Choroid plexus epithelial cell (primary cell): ENCODE results near the gene FAM171A1.

Experiments used
- DNase-seq: peaks from one replicate; pipeline ENCODE4 v3.0.0-alpha.2; 2010; ENCODE audit warnings: low read depth
- H3K4me3 ChIP-seq: 2 replicates; pipeline ENCODE4 v1.5.1; 2011; ENCODE audit warnings: low read depth, mild to moderate bottlenecking, control low read depth, low read length, moderate library complexity
- TF ChIP-seq, protein P1 (sequence below): conservative IDR thresholded peaks from 2 replicates; pipeline ENCODE4 v1.5.1; 2011; ENCODE audit warnings: low read depth, mild to moderate bottlenecking, control low read depth, inconsistent platforms, low read length, moderate library complexity

FAM171A1 gene

DNA sequence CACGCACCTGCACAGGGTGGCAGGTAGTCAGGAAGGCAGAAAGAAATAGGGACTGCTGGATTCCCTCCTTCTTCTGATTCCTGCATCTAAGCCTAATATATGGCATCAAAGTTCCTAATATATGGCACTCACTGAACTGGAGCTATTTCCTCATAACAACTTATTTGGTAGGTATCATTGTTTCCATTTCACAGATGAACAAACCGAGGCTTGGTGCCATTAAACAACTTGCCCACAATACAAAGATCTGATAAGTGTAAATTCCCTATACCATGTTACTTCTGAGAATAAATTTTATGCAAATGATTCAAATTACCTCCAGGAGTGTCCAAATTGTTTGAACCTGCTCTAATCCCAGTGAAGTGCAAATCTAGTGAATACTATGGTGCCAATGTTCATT lies 2.1 kb upstream of the FAM171A1 start:
- no peak overlapping the region for H3K4me3 ChIP-seq
- TF ChIP-seq, protein P1, sequence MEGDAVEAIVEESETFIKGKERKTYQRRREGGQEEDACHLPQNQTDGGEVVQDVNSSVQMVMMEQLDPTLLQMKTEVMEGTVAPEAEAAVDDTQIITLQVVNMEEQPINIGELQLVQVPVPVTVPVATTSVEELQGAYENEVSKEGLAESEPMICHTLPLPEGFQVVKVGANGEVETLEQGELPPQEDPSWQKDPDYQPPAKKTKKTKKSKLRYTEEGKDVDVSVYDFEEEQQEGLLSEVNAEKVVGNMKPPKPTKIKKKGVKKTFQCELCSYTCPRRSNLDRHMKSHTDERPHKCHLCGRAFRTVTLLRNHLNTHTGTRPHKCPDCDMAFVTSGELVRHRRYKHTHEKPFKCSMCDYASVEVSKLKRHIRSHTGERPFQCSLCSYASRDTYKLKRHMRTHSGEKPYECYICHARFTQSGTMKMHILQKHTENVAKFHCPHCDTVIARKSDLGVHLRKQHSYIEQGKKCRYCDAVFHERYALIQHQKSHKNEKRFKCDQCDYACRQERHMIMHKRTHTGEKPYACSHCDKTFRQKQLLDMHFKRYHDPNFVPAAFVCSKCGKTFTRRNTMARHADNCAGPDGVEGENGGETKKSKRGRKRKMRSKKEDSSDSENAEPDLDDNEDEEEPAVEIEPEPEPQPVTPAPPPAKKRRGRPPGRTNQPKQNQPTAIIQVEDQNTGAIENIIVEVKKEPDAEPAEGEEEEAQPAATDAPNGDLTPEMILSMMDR = no peak
- DNase-seq = no peak

DNA sequence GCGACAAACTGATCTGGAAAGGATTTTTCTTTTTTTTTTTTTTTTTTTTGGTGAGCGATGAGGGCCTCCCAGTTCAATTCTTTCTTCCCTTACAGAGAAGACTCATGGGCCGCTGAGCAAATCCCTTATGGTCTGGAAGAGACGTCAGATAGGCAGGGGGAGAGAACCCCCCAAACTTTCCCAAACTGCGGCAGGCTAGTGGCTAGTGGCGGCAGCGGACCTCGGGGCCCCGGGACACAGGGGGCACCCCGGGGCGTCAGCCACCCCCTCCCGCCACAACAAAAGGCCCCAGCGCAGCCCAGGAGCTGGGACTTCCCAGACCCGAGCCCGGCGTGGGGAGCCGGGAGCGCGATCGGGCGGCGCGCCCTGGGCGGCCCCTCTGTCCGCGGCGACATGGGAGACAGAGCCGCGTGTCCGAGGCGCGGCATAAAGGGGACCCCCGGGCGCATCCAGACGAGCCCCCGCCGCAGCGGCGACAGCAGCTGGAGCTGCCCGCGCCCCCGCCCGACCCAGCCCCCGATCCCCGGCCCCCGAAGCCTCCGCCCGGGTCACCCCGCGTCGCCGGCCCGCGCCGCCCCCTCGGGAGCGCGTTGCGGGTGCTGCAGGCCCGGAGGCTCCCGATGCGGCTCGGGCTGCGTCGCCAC lies 755 bp downstream of the FAM171A1 start:
- DNase-seq = peak; percentile 30
- TF ChIP-seq, protein P1 = no peak
- peak overlapping the region; percentile 67 for H3K4me3 ChIP-seq

DNA sequence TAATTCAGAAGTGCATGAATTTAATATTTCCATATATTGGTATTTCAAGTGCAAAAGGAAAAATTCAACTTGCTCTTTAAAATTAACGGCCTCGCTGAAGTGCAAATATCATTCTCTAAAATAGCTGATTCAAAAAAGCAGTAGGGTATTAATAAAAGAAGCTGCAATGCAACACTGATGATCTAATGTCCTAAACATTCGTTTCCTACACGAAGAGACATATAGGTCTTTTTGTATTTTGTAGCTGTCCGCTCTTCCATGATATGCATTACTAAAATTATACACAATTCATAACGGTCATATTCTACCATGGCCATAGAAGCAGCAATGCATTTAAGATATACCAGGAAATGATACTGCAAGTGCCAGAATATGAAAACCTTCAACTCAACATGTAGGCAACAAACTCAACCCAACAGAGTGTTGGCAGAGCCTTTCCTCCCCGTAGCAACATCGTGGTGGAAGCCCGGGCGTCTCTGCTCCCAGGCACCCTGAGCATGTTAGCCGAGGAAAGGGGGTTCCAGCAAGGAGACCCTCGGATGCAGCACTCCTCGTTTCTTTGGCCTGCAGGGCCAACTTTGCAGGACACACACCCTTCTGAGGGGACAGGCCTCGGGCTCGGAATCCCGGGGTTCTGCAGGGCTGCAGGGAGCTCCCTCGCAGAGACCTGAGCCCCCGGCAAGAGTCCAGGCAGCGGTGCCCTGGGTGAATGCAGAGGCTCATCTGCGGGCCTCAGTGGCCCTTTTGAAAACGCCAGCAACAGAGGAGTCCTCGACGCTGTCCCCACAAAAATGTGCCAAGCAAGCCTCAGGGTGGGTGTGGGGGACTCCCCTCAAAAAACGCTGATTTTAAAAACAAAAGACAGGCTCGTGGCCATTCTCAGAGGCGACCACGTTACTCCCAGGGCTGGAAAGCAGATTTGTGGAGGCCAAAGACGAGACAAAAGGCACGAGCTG lies 1.6 kb downstream of the FAM171A1 start:
- DNase-seq = peak; percentile 27
- TF ChIP-seq, protein P1 = no peak
- peak overlapping the region; percentile 67 for H3K4me3 ChIP-seq

DNA sequence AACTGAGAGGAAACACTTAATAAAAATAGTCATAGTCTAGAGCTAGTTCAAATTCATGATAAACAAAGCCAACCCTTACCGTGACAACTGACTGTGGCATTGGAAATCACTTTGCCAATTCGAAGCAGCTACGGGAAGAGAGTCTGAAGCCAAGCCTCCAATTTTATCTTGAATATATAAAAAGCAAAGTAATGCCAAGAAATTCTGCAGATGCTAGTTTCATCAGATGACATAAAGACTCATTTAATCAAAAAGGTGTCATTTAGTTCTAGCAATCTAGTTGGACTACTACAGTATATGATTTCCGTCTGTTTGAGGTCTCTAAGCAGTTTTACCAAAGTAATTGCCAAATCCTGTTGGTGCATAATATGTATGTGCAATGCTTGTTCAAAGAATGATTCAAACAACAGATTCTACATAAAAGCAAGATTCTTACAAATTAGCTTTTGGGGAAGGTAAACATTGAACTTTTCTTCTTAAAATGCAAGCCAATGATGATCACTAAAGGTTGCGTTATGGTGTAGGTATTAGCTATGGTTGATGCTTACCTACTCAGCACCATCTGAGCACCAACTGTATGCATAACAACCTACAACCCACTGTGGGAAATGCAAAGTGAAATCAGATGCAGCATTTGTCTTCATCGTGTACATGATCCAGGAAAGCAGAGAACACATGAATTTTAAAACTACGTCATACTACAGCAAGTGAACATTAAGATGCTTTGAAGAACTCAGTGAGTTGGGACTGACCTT lies 2.8 kb downstream of the FAM171A1 start:
- DNase-seq = no peak
- H3K4me3 ChIP-seq = no peak overlapping the region
- TF ChIP-seq, protein P1 = no peak

DNA sequence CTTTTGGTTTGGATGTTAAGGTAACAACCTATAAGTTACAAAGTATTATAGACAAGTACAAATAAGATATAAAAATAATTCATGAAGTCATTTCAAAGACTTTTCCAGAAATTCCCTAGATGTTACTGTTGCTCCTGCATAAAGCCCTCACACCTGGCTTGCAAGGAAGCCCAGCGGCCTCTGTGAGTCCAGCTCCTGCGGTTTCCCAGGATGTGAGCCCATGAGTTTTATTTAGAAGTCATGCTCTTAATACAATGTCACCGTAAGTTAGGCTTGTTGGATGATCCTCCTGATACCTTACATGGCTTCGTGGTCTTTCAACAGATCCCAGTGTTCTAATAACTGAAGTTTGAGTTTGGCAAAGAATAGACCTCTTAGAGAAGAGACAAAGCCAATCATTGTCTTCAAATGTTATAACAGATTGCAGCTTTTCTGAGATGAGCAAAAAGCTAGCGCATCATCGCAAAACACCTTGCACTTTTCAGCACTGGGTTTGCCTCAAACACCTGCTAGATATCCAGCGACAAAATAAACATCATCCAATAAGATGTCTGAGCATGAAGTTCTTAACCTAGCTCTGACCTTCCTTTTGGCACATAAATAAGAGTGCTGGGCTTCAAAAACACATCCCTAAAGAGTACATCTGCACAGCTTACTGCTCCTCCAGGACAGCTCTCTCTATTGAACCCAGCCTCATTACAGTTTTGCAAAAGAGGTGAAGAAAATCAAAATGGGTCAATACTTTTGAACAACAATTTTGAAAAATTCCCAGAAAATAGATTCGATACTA lies 3.6 kb downstream of the FAM171A1 start:
- TF ChIP-seq, protein P1 = no peak
- no peak for DNase-seq
- H3K4me3 ChIP-seq = no peak overlapping the region

DNA sequence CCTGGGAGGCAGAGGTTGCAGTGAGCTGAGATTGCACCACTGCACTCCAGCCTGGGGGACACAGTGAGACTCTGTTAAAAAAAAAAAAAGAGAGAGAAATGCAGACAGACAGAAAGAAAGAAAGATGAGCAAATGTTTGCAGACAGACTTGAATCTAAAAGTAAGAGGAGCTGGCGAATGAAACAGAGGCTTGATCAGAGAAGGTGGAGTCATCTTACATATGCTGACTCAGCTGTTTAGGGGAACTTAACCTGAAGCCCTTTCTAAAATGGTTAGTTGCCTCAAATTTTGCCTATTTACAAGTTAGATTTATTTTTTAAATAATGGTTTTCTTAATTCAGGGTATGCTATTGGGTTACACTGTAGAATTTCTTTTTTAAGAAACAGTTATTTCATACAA lies 5.4 kb downstream of the FAM171A1 start:
- H3K4me3 ChIP-seq = no peak overlapping the region
- TF ChIP-seq, protein P1 = no peak
- peak; percentile 24 for DNase-seq
